Endothelial cell of umbilical vein (primary cell): ENCODE results near the gene DXO. TPM values are rescaled to one million over a fixed set of nuclear protein-coding genes. Genes with fewer than 3 reads are reported as not detected.

Experiments used
- BruUV-seq: library from RNA; stranded (reverse); fragments of 400-500 nt; replicated peaks from 2 replicates; lab custom pipeline; 2021; lab: Mats Ljungman, UMichigan
- CTCF ChIA-PET: fragments of 300-600, 350-600 bp; sonication (Branson Sonifier 250); formaldehyde crosslinking; loops from one replicate; lab custom pipeline; 2021; ENCODE audit warnings: antibody characterized with exemption, inconsistent platforms; lab: Charles Lee
- POLR2A ChIA-PET: fragments of 300-600, 350-600 bp; sonication (Branson Sonifier 250); formaldehyde crosslinking; loops from one replicate; lab custom pipeline; 2021; ENCODE audit warnings: antibody characterized with exemption, inconsistent platforms; lab: Charles Lee
- DNase-seq: peaks from one replicate; pipeline ENCODE4 v3.0.0-alpha.2; 2011; ENCODE audit warnings: low read depth, low spot score
- FAIRE-seq: peaks from 2 replicates; lab custom pipeline; 2011; peaks lifted over from hg19 to GRCh38; lab: Jason Lieb, UNC
- H2AFZ ChIP-seq: 2 replicates; pipeline ENCODE4 v1.6.0; 2012; ENCODE audit warnings: low read depth, low read length, control low read depth, inconsistent platforms
- H3K27ac ChIP-seq: 2 replicates; pipeline ENCODE4 v1.5.1; 2011; ENCODE audit warnings: low read depth, mild to moderate bottlenecking, control low read depth, low read length, moderate library complexity; ENCODE audit not compliant: insufficient read depth
- H3K27me3 ChIP-seq, 2 experiments: 2 replicates each; pipeline versions ENCODE4 v1.6.0 to v1.6.1; 2011; ENCODE audit warnings: low read length in 2 of 2, mixed read lengths in 1 of 2; ENCODE audit not compliant: control insufficient read depth in 2 of 2, insufficient read depth in 2 of 2
- H3K36me3 ChIP-seq, 2 experiments: 2 replicates in 1 of 2; 3 replicates in 1 of 2; pipeline ENCODE4 v1.5.1; 2011; ENCODE audit warnings: low read length in 2 of 2, mild to moderate bottlenecking in 1 of 2, moderate library complexity in 1 of 2; ENCODE audit not compliant: control insufficient read depth in 2 of 2, insufficient read depth in 2 of 2; ENCODE audit errors: extremely low read depth in 1 of 2
- H3K4me1 ChIP-seq: 3 replicates; pipeline ENCODE4 v1.5.1; 2011; ENCODE audit warnings: mild to moderate bottlenecking, low read length; ENCODE audit not compliant: control insufficient read depth, insufficient read depth; ENCODE audit errors: extremely low read depth
- H3K4me2 ChIP-seq: 2 replicates; pipeline ENCODE4 v1.6.1; 2011; ENCODE audit warnings: low read length, control low read depth, mixed read lengths; ENCODE audit not compliant: insufficient read depth
- H3K4me3 ChIP-seq, 3 experiments: fragments of 200-600 bp in 1 of 3; sonication (generic), shearing (Covaris generic) in 1 of 3; replicated peaks in 1 of 3; 2 replicates each; pipeline ENCODE4 v1.5.1; 2011 to 2016; ENCODE audit warnings: control low read depth in 3 of 3, low read length in 3 of 3, mild to moderate bottlenecking in 2 of 3, inconsistent platforms in 1 of 3, low read depth in 1 of 3, moderate library complexity in 1 of 3; ENCODE audit not compliant: insufficient read depth in 1 of 3
- H3K79me2 ChIP-seq: 2 replicates; pipeline ENCODE4 v1.6.0; 2012; ENCODE audit warnings: low read length, inconsistent platforms; ENCODE audit not compliant: control insufficient read depth, insufficient read depth
- H3K9ac ChIP-seq: replicated peaks from 2 replicates; pipeline ENCODE3; 2011; ENCODE audit warnings: low read length, control low read depth; ENCODE audit not compliant: insufficient read depth; ENCODE audit errors: extremely low read depth
- H3K9me1 ChIP-seq: replicated peaks from 3 replicates; pipeline ENCODE4 v1.6.0; 2011; ENCODE audit warnings: mild to moderate bottlenecking, low read length; ENCODE audit not compliant: control insufficient read depth, insufficient read depth; ENCODE audit errors: extremely low read depth
- H3K9me3 ChIP-seq: replicated peaks from 2 replicates; pipeline ENCODE4 v1.5.1; 2012; ENCODE audit warnings: low read length, inconsistent platforms; ENCODE audit not compliant: control insufficient read depth, insufficient read depth
- H4K20me1 ChIP-seq: replicated peaks from 2 replicates; pipeline ENCODE3; 2011; ENCODE audit warnings: mild to moderate bottlenecking, low read length; ENCODE audit not compliant: control insufficient read depth, insufficient read depth; ENCODE audit errors: extremely low read depth
- CTCF ChIP-seq, 2 donors: IDR thresholded peaks; 1 replicate in 1 of 2; 2 replicates in 1 of 2; pipeline ENCODE4 v1.5.1; 2011; ENCODE audit warnings: low read length in 2 of 2, mild to moderate bottlenecking in 2 of 2, moderate library complexity in 2 of 2, control low read depth in 1 of 2, inconsistent platforms in 1 of 2, low read depth in 1 of 2; ENCODE audit not compliant: insufficient read depth in 1 of 2; ENCODE audit errors: extremely low read depth in 1 of 2
- EZH2 ChIP-seq: IDR thresholded peaks from 2 replicates; pipeline ENCODE4 v1.6.1; 2012; ENCODE audit warnings: borderline replicate concordance, low read depth, mild to moderate bottlenecking, moderate library complexity, low read length, inconsistent platforms; ENCODE audit not compliant: severe bottlenecking
- GATA2 ChIP-seq: IDR thresholded peaks from 2 replicates; pipeline ENCODE4 v1.7.0; 2011; ENCODE audit warnings: low read depth, mild to moderate bottlenecking, moderate library complexity, mixed read lengths, low read length; ENCODE audit not compliant: insufficient read length, insufficient read depth
- MAX ChIP-seq: IDR thresholded peaks from 2 replicates; pipeline ENCODE4 v1.6.1; 2011; ENCODE audit not compliant: insufficient read depth, insufficient read length
- MYC ChIP-seq: IDR thresholded peaks from one replicate; pipeline ENCODE4 v1.6.1; 2011; ENCODE audit warnings: mild to moderate bottlenecking, low read depth, low read length
- POLR2A ChIP-seq: IDR thresholded peaks from 2 replicates; pipeline ENCODE4 v1.6.1; 2012; ENCODE audit warnings: low read depth, mild to moderate bottlenecking, control low read depth, low read length
- POLR2AphosphoS5 ChIP-seq: IDR thresholded peaks from 2 replicates; pipeline ENCODE4 v1.6.1; 2012; ENCODE audit warnings: low read depth, mild to moderate bottlenecking, control low read depth, low read length, moderate library complexity; ENCODE audit not compliant: insufficient read depth
- dilution Hi-C: fragments of 300-500 bp; cut with MboI; formaldehyde crosslinking; loops from one replicate; pipeline ENCODE4 v1.15.0; 2019; ENCODE audit warnings: low sequenced_read_pairs; ENCODE audit not compliant: extremely low pct_ligation_motif_present
- intact Hi-C: fragments of 100-400 bp; cut with micrococcal nuclease; formaldehyde crosslinking; loops from one replicate; pipeline ENCODE4 v1.10.0; 2022
- polyA plus RNA-seq, 4 experiments: library from polyadenylated mRNA; depleted of rRNA in 3 of 4; stranded (reverse) in 3 of 4; unstranded in 1 of 4; fragments of >200 nt; gene quantifications; 2 replicates each; pipeline versions ENCODE4 v1.2.1 to v1.2.3, GENCODE V29; 2011 to 2012; ENCODE audit warnings: missing spikeins in 1 of 4
- total RNA-seq: library from RNA; stranded (reverse); gene quantifications from 2 replicates; pipeline ENCODE4 v1.2.3, GENCODE V29; 2021

The DXO gene
- total and polyA plus RNA-seq, 2 donors (not counting 3 experiments of a cell fraction or from before 2014, with no cell fraction given) = 20.7 to 34.9 TPM

GRCh38 chr6:31958741-31959739, 12.9 kb downstream of the DXO start, which contains the start of the genes NELFE and SKIC2:
NELFE (minus strand) TSS chr6:31958971; CDS start chr6:31958446, 525 bp downstream.
SKIC2 (plus strand) TSS chr6:31959175; CDS start chr6:31959193, 18 bp downstream.
- H3K4me2 ChIP-seq = peak within 1 kb of the TSS; percentile 77
- H3K9me1 ChIP-seq = no peaks in the 10 kb centered on the region
- no peaks in the 10 kb centered on the region for H3K9me3 ChIP-seq
- no peak for TF ChIP-seq GATA2
- TF ChIP-seq MYC = peak; percentile 6
- no peak for TF ChIP-seq EZH2
- peak; percentile 96 for TF ChIP-seq POLR2AphosphoS5
- TF ChIP-seq CTCF (IDR thresholded peaks at IDR 0.05; ENCODE audit: extremely low read depth in 1 of 2, insufficient read depth in 1 of 2, low read depth in 1 of 2, low read length in 2 of 2) = no peak
- peak; percentile 53 for TF ChIP-seq MAX
- peak; percentile 93 for TF ChIP-seq POLR2A
- H3K4me3 ChIP-seq = peak within 1 kb of the TSS; percentile 66 to 84 (median 70)
- ChIA-PET CTCF (interaction anchor here (1.2 kb wide), 1 partner anchor 61 kb away, joined by 4 read pairs; no protein-coding TSS in a partner anchor), POLR2A (interaction anchor here (0.6 kb wide), 1 partner anchor 253 kb away, joined by 4 read pairs; no protein-coding TSS in a partner anchor)
- peak within 1 kb of the TSS; percentile 76 for H2AFZ ChIP-seq
- peaks cover 17% of the 10 kb centered on the region for H3K4me1 ChIP-seq
- H3K36me3 ChIP-seq = peaks cover 12 to 45% of the 10 kb centered on the region in 2 experiments
- intact Hi-C loops (loop anchor here (1.0 to 10.0 kb wide), 4 partner anchors 13 to 218 kb away; partner anchors contain the start of genes AGPAT1, DXO and RNF5), dilution Hi-C loops (no loop called here)
- FAIRE-seq (peak; percentile 99), DNase-seq (peak; percentile 98)
- H4K20me1 ChIP-seq = no peaks in the 10 kb centered on the region
- H3K79me2 ChIP-seq = peaks cover 25% of the 10 kb centered on the region
- peak within 1 kb of the TSS; percentile 87 for H3K9ac ChIP-seq
- TSS peak; percentile 67 for BruUV-seq
- H3K27ac ChIP-seq = peak within 1 kb of the TSS; percentile 75
- no peaks in the 10 kb centered on the region for H3K27me3 ChIP-seq
